Keratinocyte (primary cell): Measurements from ENCODE around the gene FURIN. TPM values are rescaled to one million over a fixed set of nuclear protein-coding genes. Genes with fewer than 3 reads are reported as not detected.

Experiments
- DNase-seq: peaks from one replicate; pipeline ENCODE4 v3.0.0-alpha.2; 2011; ENCODE audit warnings: low read depth, missing footprints, low spot score
- FAIRE-seq: peaks from 2 replicates; lab custom pipeline; 2011; peaks lifted over from hg19 to GRCh38; lab: Jason Lieb, UNC
- H2AFZ ChIP-seq: 2 replicates; pipeline ENCODE4 v1.6.0; 2012; ENCODE audit warnings: low read length, control low read depth, inconsistent platforms; ENCODE audit not compliant: control insufficient read depth
- H3K27ac ChIP-seq: 2 replicates; pipeline ENCODE4 v1.5.1; 2011; ENCODE audit warnings: low read length; ENCODE audit not compliant: control insufficient read depth, insufficient read depth
- H3K27me3 ChIP-seq: 3 replicates; pipeline ENCODE4 v1.6.0; 2011; ENCODE audit warnings: low read length; ENCODE audit not compliant: control insufficient read depth, insufficient read depth; ENCODE audit errors: extremely low read depth
- H3K36me3 ChIP-seq, 2 experiments: 2 replicates in 1 of 2; 3 replicates in 1 of 2; pipeline ENCODE4 v1.5.1; 2011; ENCODE audit warnings: low read length in 2 of 2, mild to moderate bottlenecking in 1 of 2; ENCODE audit not compliant: control insufficient read depth in 2 of 2, insufficient read depth in 2 of 2; ENCODE audit errors: extremely low read depth in 1 of 2
- H3K4me1 ChIP-seq: 3 replicates; pipeline ENCODE4 v1.5.1; 2011; ENCODE audit warnings: low read length; ENCODE audit not compliant: control insufficient read depth, insufficient read depth; ENCODE audit errors: extremely low read depth
- H3K4me2 ChIP-seq: 3 replicates; pipeline ENCODE4 v1.6.0; 2011; ENCODE audit warnings: low read depth, low read length; ENCODE audit not compliant: control insufficient read depth, insufficient read depth; ENCODE audit errors: extremely low read depth
- H3K4me3 ChIP-seq, 3 experiments: fragments of 200-600 bp in 1 of 3; sonication (generic) in 1 of 3; 2 replicates in 2 of 3; 3 replicates in 1 of 3; pipeline ENCODE4 v1.5.1; 2011 to 2016; ENCODE audit warnings: low read length in 3 of 3, mild to moderate bottlenecking in 3 of 3, control low read depth in 2 of 3, inconsistent platforms in 1 of 3, low read depth in 1 of 3, mixed read lengths in 1 of 3, mixed run types in 1 of 3, moderate library complexity in 1 of 3; ENCODE audit not compliant: control insufficient read depth in 2 of 3, insufficient read depth in 2 of 3; ENCODE audit errors: extremely low read depth in 1 of 3
- H3K79me2 ChIP-seq: 2 replicates; pipeline ENCODE4 v1.6.0; 2012; ENCODE audit warnings: low read length; ENCODE audit not compliant: control insufficient read depth, insufficient read depth
- H3K9ac ChIP-seq: 3 replicates; pipeline ENCODE4 v1.6.0; 2011; ENCODE audit warnings: low read length; ENCODE audit not compliant: control insufficient read depth, insufficient read depth; ENCODE audit errors: extremely low read depth
- H3K9me1 ChIP-seq: 3 replicates; pipeline ENCODE4 v1.6.0; 2011; ENCODE audit warnings: low read length; ENCODE audit not compliant: control insufficient read depth, insufficient read depth; ENCODE audit errors: extremely low read depth
- H3K9me3 ChIP-seq: 2 replicates; pipeline ENCODE4 v1.5.1; 2012; ENCODE audit warnings: low read depth, low read length; ENCODE audit not compliant: control insufficient read depth
- H4K20me1 ChIP-seq: 3 replicates; pipeline ENCODE4 v1.6.0; 2011; ENCODE audit warnings: low read length; ENCODE audit not compliant: control insufficient read depth, insufficient read depth; ENCODE audit errors: extremely low read depth
- EZH2 ChIP-seq: IDR thresholded peaks from one replicate; pipeline ENCODE4 v1.6.1; 2012; ENCODE audit warnings: inconsistent platforms, mild to moderate bottlenecking, low read length, moderate library complexity
- dilution Hi-C: fragments of 300-500 bp; cut with MboI; formaldehyde crosslinking; loops from one replicate; pipeline ENCODE4 v1.7.0; 2020; ENCODE audit warnings: low sequenced_read_pairs; ENCODE audit not compliant: extremely low pct_ligation_motif_present
- polyA plus RNA-seq, 5 experiments: library from polyadenylated mRNA; depleted of rRNA in 3 of 5; stranded (reverse) in 3 of 5; stranded (forward) in 1 of 5; unstranded in 1 of 5; fragments of >200 nt; gene quantifications; 1 replicate in 1 of 5; 2 replicates in 3 of 5; 3 replicates in 1 of 5; pipeline versions ENCODE4 v1.2.1 to v1.2.3, GENCODE V29; 2011 to 2012; ENCODE audit warnings: missing spikeins in 2 of 5, low read depth in 1 of 5, low replicate concordance in 1 of 5
- TF ChIP-seq, protein P1 (sequence below), 3 experiments: IDR thresholded peaks in 1 of 3; conservative IDR thresholded peaks in 1 of 3; optimal IDR thresholded peaks in 1 of 3; 2 replicates in 2 of 3; 3 replicates in 1 of 3; pipeline versions ENCODE3 to v1.5.1; 2011; ENCODE audit warnings: low read length in 3 of 3, mild to moderate bottlenecking in 3 of 3, moderate library complexity in 2 of 3, control low read depth in 1 of 3, inconsistent platforms in 1 of 3; ENCODE audit not compliant: insufficient read depth in 2 of 3; ENCODE audit errors: extremely low read depth in 1 of 3

The FURIN gene
- polyA plus RNA-seq, 1 donor (not counting 4 experiments of a cell fraction or from before 2014, with no cell fraction given): 22.8 TPM

DNA sequence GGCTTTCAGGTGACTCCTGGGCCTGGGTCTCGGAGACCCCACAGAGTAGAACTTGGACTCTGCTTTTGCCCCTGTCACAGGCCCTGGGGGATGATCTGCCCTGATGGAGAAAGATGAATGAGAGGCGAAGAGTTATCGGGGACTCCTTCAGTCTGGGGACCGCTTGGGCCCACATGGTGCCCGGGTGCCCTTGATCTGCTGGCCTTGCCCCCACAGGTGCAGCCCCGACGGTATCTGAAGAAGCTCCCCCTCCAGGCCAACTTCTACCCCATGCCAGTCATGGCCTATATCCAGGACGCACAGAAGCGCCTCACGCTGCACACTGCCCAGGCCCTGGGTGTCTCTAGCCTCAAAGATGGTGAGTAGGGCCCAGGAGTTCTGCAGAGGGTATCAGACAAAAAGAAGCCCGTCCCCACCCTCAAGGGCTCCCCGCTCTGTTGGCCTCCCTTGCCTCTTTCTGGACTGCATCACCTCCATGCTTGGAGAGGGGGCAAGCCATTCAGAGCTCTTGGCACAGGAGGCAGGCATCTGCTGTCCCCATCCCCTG lies 45.1 kb downstream of the FURIN start:
- Histone ChIP-seq H3K27me3 (no peaks in the 10 kb centered on the region), H3K79me2 (no peaks in the 10 kb centered on the region), H4K20me1 (no peaks in the 10 kb centered on the region), H3K4me1 (no peaks in the 10 kb centered on the region), H3K36me3 (peaks cover 10 to 18% of the 10 kb centered on the region in 2 experiments), H3K9me1 (no peaks in the 10 kb centered on the region), H2AFZ (no peak overlapping the region), H3K4me2 (no peak overlapping the region), H3K9me3 (no peaks in the 10 kb centered on the region), H3K27ac (no peak overlapping the region), H3K9ac (no peak overlapping the region), H3K4me3 (no peak overlapping the region)
- dilution Hi-C loops: no loop called here
- TF ChIP-seq, protein P1, sequence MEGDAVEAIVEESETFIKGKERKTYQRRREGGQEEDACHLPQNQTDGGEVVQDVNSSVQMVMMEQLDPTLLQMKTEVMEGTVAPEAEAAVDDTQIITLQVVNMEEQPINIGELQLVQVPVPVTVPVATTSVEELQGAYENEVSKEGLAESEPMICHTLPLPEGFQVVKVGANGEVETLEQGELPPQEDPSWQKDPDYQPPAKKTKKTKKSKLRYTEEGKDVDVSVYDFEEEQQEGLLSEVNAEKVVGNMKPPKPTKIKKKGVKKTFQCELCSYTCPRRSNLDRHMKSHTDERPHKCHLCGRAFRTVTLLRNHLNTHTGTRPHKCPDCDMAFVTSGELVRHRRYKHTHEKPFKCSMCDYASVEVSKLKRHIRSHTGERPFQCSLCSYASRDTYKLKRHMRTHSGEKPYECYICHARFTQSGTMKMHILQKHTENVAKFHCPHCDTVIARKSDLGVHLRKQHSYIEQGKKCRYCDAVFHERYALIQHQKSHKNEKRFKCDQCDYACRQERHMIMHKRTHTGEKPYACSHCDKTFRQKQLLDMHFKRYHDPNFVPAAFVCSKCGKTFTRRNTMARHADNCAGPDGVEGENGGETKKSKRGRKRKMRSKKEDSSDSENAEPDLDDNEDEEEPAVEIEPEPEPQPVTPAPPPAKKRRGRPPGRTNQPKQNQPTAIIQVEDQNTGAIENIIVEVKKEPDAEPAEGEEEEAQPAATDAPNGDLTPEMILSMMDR (optimal IDR thresholded peaks at IDR 0.05 in 1 of 3, IDR thresholded peaks at IDR 0.05 in 1 of 3, conservative IDR thresholded peaks at IDR 0.05 in 1 of 3; ENCODE audit: extremely low read depth in 1 of 3, insufficient read depth in 2 of 3, low read length in 3 of 3): no peak
- TF ChIP-seq EZH2: no peak
- no peak for FAIRE-seq
- DNase-seq: no peak

GRCh38 chr15:90914305-90915080 lies 46.1 kb downstream of the FURIN start:
- Histone ChIP-seq H3K9me3 (no peaks in the 10 kb centered on the region), H3K4me2 (no peak overlapping the region), H3K4me3 (no peak overlapping the region), H3K27ac (no peak overlapping the region), H3K27me3 (no peaks in the 10 kb centered on the region), H4K20me1 (no peaks in the 10 kb centered on the region), H3K79me2 (no peaks in the 10 kb centered on the region), H2AFZ (no peak overlapping the region), H3K9ac (no peak overlapping the region), H3K9me1 (no peaks in the 10 kb centered on the region), H3K36me3 (peaks cover 12 to 22% of the 10 kb centered on the region in 2 experiments), H3K4me1 (no peaks in the 10 kb centered on the region)
- dilution Hi-C loops: no loop called here
- FAIRE-seq (no peak), DNase-seq (no peak)
- TF ChIP-seq EZH2: no peak
- TF ChIP-seq, protein P1 (optimal IDR thresholded peaks at IDR 0.05 in 1 of 3, IDR thresholded peaks at IDR 0.05 in 1 of 3, conservative IDR thresholded peaks at IDR 0.05 in 1 of 3; ENCODE audit: extremely low read depth in 1 of 3, insufficient read depth in 2 of 3, low read length in 3 of 3): no peak
